HepG2 (cell line): ENCODE measurements around the gene FAAP20. TPM values are rescaled to one million over a fixed set of nuclear protein-coding genes. Genes with fewer than 3 reads are reported as not detected.

ENCODE experiments used
- CAMTA2 ChIP-seq: sonication (generic); formaldehyde crosslinking; IDR thresholded peaks from 2 replicates; pipeline ENCODE4 v1.4.0; 2020; ENCODE audit warnings: mild to moderate bottlenecking, missing genetic modification reagents, borderline replicate concordance
- CCDC6 ChIP-seq: sonication (generic); formaldehyde crosslinking; IDR thresholded peaks from 2 replicates; pipeline ENCODE4 v1.8.1; 2022; ENCODE audit warnings: mild to moderate bottlenecking, missing genetic modification reagents, moderate library complexity
- DMAP1 ChIP-seq: IDR thresholded peaks from 2 replicates; pipeline ENCODE4 v1.6.1; 2016
- DR1 ChIP-seq: sonication (generic); formaldehyde crosslinking; IDR thresholded peaks from 2 replicates; pipeline ENCODE4 v1.8.0; 2021; ENCODE audit warnings: mild to moderate bottlenecking, missing genetic modification reagents, inconsistent platforms
- EED ChIP-seq: sonication (generic); formaldehyde crosslinking; IDR thresholded peaks from 2 replicates; pipeline ENCODE4 v1.5.0; 2020; ENCODE audit warnings: mild to moderate bottlenecking, missing genetic modification reagents
- EHMT2 ChIP-seq: fragments of 200-600 bp; sonication (generic); IDR thresholded peaks from 2 replicates; pipeline ENCODE4 v1.7.0; 2017; ENCODE audit warnings: antibody characterized with exemption, low read depth, low read length, borderline replicate concordance
- ETV5 ChIP-seq: IDR thresholded peaks from 2 replicates; pipeline ENCODE4 v1.6.1; 2018; ENCODE audit warnings: missing biosample characterization, missing genetic modification reagents, inconsistent platforms, borderline replicate concordance
- EZH2 ChIP-seq: conservative IDR thresholded peaks from 2 replicates; pipeline ENCODE4 v1.6.1; 2012; ENCODE audit warnings: mild to moderate bottlenecking, low read depth, low read length, moderate library complexity
- HNF4A ChIP-seq: sonication (generic); formaldehyde crosslinking; IDR thresholded peaks from 2 replicates; pipeline ENCODE4 v1.4.0; 2020; ENCODE audit warnings: missing genetic modification reagents
- HNRNPLL ChIP-seq: fragments of 200-400 bp; formaldehyde crosslinking; IDR thresholded peaks from 2 replicates; pipeline ENCODE4 v1.6.1; 2017; ENCODE audit warnings: mild to moderate bottlenecking, low read depth, low read length; ENCODE audit not compliant: poor library complexity, severe bottlenecking
- IKZF4 ChIP-seq: sonication (generic); formaldehyde crosslinking; IDR thresholded peaks from 2 replicates; pipeline ENCODE4 v1.5.1; 2020; ENCODE audit warnings: borderline replicate concordance, mild to moderate bottlenecking, low read depth, missing genetic modification reagents; ENCODE audit errors: not compliant biosample characterization
- MIER3 ChIP-seq: IDR thresholded peaks from 2 replicates; pipeline ENCODE4 v1.6.1; 2016; ENCODE audit warnings: missing compliant biosample characterization, borderline replicate concordance
- MXD4 ChIP-seq: IDR thresholded peaks from 2 replicates; pipeline ENCODE4 v1.6.1; 2016; ENCODE audit warnings: mild to moderate bottlenecking, missing biosample characterization, missing genetic modification reagents
- MXI1 ChIP-seq: IDR thresholded peaks from 3 replicates; pipeline ENCODE4 v1.6.1; 2012; ENCODE audit warnings: low read depth, low read length, inconsistent platforms, borderline replicate concordance
- NFATC3 ChIP-seq: sonication (generic); formaldehyde crosslinking; IDR thresholded peaks from 2 replicates; pipeline ENCODE4 v1.5.1; 2020; ENCODE audit warnings: mild to moderate bottlenecking, missing genetic modification reagents
- TAF1 ChIP-seq: sonication (generic); formaldehyde crosslinking; IDR thresholded peaks from 2 replicates; pipeline ENCODE4 v1.4.0; 2020; ENCODE audit warnings: missing genetic modification reagents
- TFAP4 ChIP-seq: sonication (generic); IDR thresholded peaks from 2 replicates; pipeline ENCODE4 v1.6.1; 2016; ENCODE audit warnings: low read depth, borderline replicate concordance
- YEATS2 ChIP-seq: sonication (generic); formaldehyde crosslinking; IDR thresholded peaks from 2 replicates; pipeline ENCODE4 v1.4.0; 2020; ENCODE audit warnings: missing genetic modification reagents, borderline replicate concordance
- YEATS4 ChIP-seq: sonication (generic); formaldehyde crosslinking; IDR thresholded peaks from 2 replicates; pipeline ENCODE4 v1.4.0; 2020; ENCODE audit warnings: missing genetic modification reagents, borderline replicate concordance
- ZBED4 ChIP-seq: sonication (generic); formaldehyde crosslinking; IDR thresholded peaks from 2 replicates; pipeline ENCODE4 v1.4.0; 2020; ENCODE audit warnings: missing genetic modification reagents, borderline replicate concordance
- ZBTB49 ChIP-seq: sonication (generic); formaldehyde crosslinking; IDR thresholded peaks from 2 replicates; pipeline ENCODE4 v1.4.0; 2020; ENCODE audit warnings: missing genetic modification reagents, borderline replicate concordance
- ZNF747 ChIP-seq: sonication (generic); formaldehyde crosslinking; IDR thresholded peaks from 2 replicates; pipeline ENCODE4 v1.8.1; 2023; ENCODE audit warnings: missing genetic modification reagents, mild to moderate bottlenecking, borderline replicate concordance
- ZNF816 ChIP-seq: sonication (generic); formaldehyde crosslinking; IDR thresholded peaks from 2 replicates; pipeline ENCODE4 v1.8.0; 2022; ENCODE audit warnings: missing genetic modification reagents, mild to moderate bottlenecking, borderline replicate concordance
- polyA plus RNA-seq, 8 experiments: library from polyadenylated mRNA; depleted of rRNA in 3 of 8; stranded (reverse) in 7 of 8; unstranded in 1 of 8; fragments of >200 nt; fragmentation: Illumina TruSeq in 4 of 8; extraction: Trizol in 4 of 8; gene quantifications; 2 replicates each; pipeline versions ENCODE4 v1.2.1 to v1.2.3, GENCODE V29; 2011 to 2016; ENCODE audit warnings: low read depth in 4 of 8, missing spikeins in 1 of 8, mixed read lengths in 1 of 8; ENCODE audit not compliant: insufficient read depth in 1 of 8
- total RNA-seq, 5 experiments: library from RNA; depleted of rRNA; stranded (reverse); fragments of >200 nt; fragmentation: Illumina TruSeq; extraction: Trizol; gene quantifications; 2 replicates each; pipeline ENCODE4 v1.2.3, GENCODE V29; 2016; ENCODE audit warnings: low read depth in 1 of 5

Gene FAAP20
- total and polyA plus RNA-seq, 2 of the 13 experiments (the other 11 are each of a cell fraction or from before 2014, with no cell fraction given) = 9.6 to 10.8 TPM

GRCh38 chr1:2233997-2234761, 39.6 kb upstream of the FAAP20 start (continued):
- TF ChIP-seq ZBTB49 (CRISPR knock-in tag) (0 out of 2 replicates have a peak, but pooled peaks have one; percentile 8), MXI1 (peak; percentile 64; the same call in 1 of the 3 replicates), ZNF747 (CRISPR knock-in tag) (no peak), YEATS2 (CRISPR knock-in tag) (peak; percentile 54; the same call in 1 of the 2 replicates), CCDC6 (peak; percentile 77; the same call in 1 of the 2 replicates), NFATC3 (CRISPR knock-in tag) (no peak), CAMTA2 (CRISPR knock-in tag) (peak; percentile 71; the same call in 1 of the 2 replicates), HNRNPLL (peak; percentile 48), DR1 (CRISPR knock-in tag) (peak; percentile 19; the same call in 1 of the 2 replicates), EHMT2 (no peak), ETV5 (CRISPR knock-in tag) (peak; percentile 89), ZBED4 (CRISPR knock-in tag) (peak; percentile 85; the same call in 1 of the 2 replicates), MIER3 (CRISPR knock-in tag) (peak; percentile 52; the same call in 1 of the 2 replicates), MXD4 (CRISPR knock-in tag) (peak; percentile 83), ZNF816 (CRISPR knock-in tag) (no peak), TFAP4 (peak; percentile 72), HNF4A (CRISPR knock-in tag) (peak; percentile 70), DMAP1 (CRISPR knock-in tag) (peak; percentile 91), EED (no peak), IKZF4 (CRISPR knock-in tag) (no peak), YEATS4 (CRISPR knock-in tag) (peak; percentile 77), TAF1 (CRISPR knock-in tag) (peak; percentile 48), EZH2 (no peak)
